ENCODE measurements around the gene CACNA1D. TPM values are rescaled to one million over a fixed set of nuclear protein-coding genes. Genes with fewer than 3 reads are reported as not detected.

The CACNA1D gene
- total RNA-seq, 1 donor from 2014 or later: 2.8 TPM

DNA sequence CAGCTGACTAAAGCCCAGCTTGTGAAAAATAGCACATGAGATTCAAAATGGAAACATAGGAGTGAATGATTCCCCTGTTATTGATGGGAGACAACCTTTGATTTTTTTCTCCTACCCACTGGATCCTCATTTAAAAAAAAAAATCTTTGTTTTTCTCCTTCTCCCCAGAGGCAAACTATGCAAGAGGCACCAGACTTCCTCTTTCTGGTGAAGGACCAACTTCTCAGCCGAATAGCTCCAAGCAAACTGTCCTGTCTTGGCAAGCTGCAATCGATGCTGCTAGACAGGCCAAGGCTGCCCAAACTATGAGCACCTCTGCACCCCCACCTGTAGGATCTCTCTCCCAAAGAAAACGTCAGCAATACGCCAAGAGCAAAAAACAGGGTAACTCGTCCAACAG lies 2.6 kb downstream of the CACNA1D start:
- H3K9me3 Mint-ChIP-seq: no peaks in the 10 kb centered on the region
- H3K27me3 Mint-ChIP-seq (ENCODE audit: low read depth): peaks cover 36% of the 10 kb centered on the region
- no peak overlapping the region for H3K27ac Mint-ChIP-seq
- no peaks in the 10 kb centered on the region for H3K36me3 Mint-ChIP-seq
- TF ChIP-seq CTCF (IDR thresholded peaks at IDR 0.05; ENCODE audit: unreplicated experiment): no peak
- no peak overlapping the region for H3K4me3 Mint-ChIP-seq
- H3K4me1 Mint-ChIP-seq: peaks cover 43% of the 10 kb centered on the region
- DNase-seq (ENCODE audit: low spot score in 2 of 2, unreplicated experiment in 2 of 2): no peak

- H3K27ac Mint-ChIP-seq: peak overlapping the region; percentile 8
- H3K36me3 Mint-ChIP-seq: no peaks in the 10 kb centered on the region
- no peaks in the 10 kb centered on the region for H3K9me3 Mint-ChIP-seq
- H3K4me3 Mint-ChIP-seq: no peak overlapping the region
- peaks cover 45% of the 10 kb centered on the region for H3K4me1 Mint-ChIP-seq
- no peak for TF ChIP-seq CTCF (IDR thresholded peaks at IDR 0.05; ENCODE audit: unreplicated experiment)
- peaks cover 24% of the 10 kb centered on the region for H3K27me3 Mint-ChIP-seq (ENCODE audit: low read depth)
- no peak for DNase-seq (ENCODE audit: low spot score in 2 of 2, unreplicated experiment in 2 of 2)
These were observed 4.6 kb downstream of the CACNA1D start for GRCh38 chr3:53498806-53499641.

DNA sequence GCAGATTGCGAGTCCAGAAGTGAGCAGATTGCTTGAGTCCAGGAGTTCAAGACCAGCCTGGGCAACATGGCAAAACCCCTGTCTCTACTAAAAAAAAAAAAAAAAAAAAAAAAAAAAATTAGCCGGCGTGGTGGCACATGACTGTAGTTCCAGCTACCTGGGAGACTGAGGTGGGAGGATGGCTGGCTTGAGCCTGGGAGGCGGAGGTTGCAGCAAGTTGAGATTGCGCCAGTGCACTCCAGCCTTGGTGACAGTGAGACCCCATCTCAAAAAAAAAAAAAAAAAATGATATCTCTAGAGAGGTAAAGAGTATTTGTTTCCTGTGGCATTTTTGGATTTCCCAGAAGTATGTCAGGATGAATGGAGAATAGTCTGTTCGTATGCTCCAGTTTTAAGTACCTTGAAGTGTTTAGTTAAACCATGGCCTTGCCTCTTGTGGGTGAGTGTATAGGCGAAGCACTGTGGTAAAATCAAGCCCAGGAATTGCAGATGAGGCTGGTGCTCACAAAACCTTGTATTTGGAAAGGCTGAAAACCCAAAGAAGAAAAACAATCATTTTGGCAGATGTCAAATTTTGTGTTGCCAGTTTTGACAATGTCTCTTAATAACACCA lies 5.9 kb downstream of the CACNA1D start:
- Mint-ChIP-seq H3K4me3 (no peak overlapping the region), H3K4me1 (peaks cover 42% of the 10 kb centered on the region), H3K27ac (no peak overlapping the region), H3K9me3 (no peaks in the 10 kb centered on the region), H3K36me3 (no peaks in the 10 kb centered on the region), H3K27me3 (ENCODE audit: low read depth) (peaks cover 20% of the 10 kb centered on the region)
- no peak for TF ChIP-seq CTCF (IDR thresholded peaks at IDR 0.05; ENCODE audit: unreplicated experiment)
- no peak for DNase-seq (ENCODE audit: low spot score in 2 of 2, unreplicated experiment in 2 of 2)

DNA sequence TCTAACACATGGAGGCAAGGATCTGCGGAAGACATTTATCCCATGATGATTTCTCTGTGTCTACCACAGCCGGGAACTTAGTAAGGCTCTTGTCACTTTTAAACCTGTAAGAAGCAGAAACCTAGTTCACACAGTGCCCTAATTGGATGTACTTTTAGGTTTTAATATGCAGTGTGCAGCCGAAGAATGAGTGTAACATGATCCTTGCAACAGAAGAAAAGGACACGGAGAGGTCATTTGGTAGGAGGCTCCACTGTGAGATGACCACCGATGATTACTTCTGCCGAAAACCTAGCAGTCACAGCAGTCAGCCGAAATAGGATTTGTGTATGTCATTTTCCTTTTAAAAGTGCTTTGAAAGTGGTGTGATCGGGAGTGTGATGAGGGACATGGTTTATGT lies 6.8 kb downstream of the CACNA1D start:
- no peaks in the 10 kb centered on the region for H3K9me3 Mint-ChIP-seq
- H3K27ac Mint-ChIP-seq: no peak overlapping the region
- peaks cover 13% of the 10 kb centered on the region for H3K27me3 Mint-ChIP-seq (ENCODE audit: low read depth)
- TF ChIP-seq CTCF (IDR thresholded peaks at IDR 0.05; ENCODE audit: unreplicated experiment): no peak
- no peaks in the 10 kb centered on the region for H3K36me3 Mint-ChIP-seq
- no peak for DNase-seq (ENCODE audit: low spot score in 2 of 2, unreplicated experiment in 2 of 2)
- H3K4me3 Mint-ChIP-seq: no peak overlapping the region
- H3K4me1 Mint-ChIP-seq: peaks cover 36% of the 10 kb centered on the region

GRCh38 chr3:53502737-53503136 lies 8.3 kb downstream of the CACNA1D start:
- H3K27ac Mint-ChIP-seq: no peak overlapping the region
- H3K9me3 Mint-ChIP-seq: no peaks in the 10 kb centered on the region
- H3K4me3 Mint-ChIP-seq: no peak overlapping the region
- no peaks in the 10 kb centered on the region for H3K27me3 Mint-ChIP-seq (ENCODE audit: low read depth)
- H3K4me1 Mint-ChIP-seq: peaks cover 32% of the 10 kb centered on the region
- no peak for DNase-seq (ENCODE audit: low spot score in 2 of 2, unreplicated experiment in 2 of 2)
- no peaks in the 10 kb centered on the region for H3K36me3 Mint-ChIP-seq
- no peak for TF ChIP-seq CTCF (IDR thresholded peaks at IDR 0.05; ENCODE audit: unreplicated experiment)
